Measurements from ENCODE around the gene ABCF1.

ABCF1 gene

DNA sequence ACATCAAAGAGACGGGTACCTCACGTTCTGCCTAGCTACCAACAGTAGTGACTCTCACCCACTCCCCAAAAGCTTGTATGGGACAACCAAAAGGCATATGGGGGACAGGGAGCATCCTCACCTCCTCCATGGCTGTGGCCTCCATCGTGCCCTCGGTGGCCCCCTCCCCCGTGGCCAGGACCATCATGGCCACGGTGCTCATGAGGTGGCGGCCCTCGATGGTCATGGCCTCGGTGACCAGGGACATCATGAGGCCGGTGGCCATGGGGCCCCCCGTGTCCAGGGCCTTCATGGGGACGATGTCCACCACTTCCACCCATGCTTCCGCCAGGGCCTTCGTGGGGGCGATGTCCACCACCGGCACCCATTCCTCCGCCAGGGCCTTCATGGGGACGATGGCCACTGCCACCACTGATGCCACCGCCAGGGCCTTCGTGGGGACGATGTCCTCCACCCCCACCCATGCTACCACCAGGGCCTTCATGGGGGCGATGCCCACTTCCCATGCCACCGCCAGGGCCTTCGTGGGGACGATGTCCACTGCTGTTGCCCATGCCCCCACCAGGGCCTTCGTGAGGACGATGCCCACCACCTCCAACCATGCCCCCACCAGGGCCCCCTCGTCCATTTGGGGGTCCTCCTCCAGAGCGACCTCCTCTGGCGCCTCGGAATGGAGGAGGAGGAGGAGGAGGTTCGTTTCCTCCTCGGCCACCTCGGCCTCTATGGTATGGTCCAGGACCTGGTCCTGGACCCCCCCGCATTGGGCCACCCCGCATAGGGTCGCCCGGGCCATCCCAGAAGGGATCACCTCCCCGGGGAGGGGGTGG is 30.8 kb downstream of the ABCF1 start:
- no peak for DNase-seq (ENCODE audit: low read depth)

DNA sequence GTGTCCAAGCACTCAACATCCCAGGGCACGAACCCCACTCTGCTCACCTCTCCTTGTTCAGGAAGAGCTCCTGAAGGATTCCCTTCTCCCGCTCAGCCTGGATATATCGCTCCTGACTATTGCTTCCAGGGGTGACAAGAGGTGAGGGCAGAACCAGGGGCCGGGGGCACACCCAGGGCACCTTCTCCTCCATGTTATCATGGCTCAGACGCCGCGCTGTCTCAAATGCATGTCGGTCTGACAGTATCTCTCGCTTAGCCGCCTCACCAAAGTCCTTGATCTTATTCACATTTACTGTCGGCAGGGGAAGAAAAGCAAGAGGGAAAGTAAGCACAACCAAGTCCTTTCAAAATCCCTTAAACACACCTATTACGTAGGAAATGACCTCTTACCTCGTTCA is 32.7 kb downstream of the ABCF1 start:
- no peak for DNase-seq (ENCODE audit: low read depth)

GRCh38 chr6:30610065-30610464 is 38.8 kb downstream of the ABCF1 start:
- no peak for DNase-seq (ENCODE audit: low read depth)

DNA sequence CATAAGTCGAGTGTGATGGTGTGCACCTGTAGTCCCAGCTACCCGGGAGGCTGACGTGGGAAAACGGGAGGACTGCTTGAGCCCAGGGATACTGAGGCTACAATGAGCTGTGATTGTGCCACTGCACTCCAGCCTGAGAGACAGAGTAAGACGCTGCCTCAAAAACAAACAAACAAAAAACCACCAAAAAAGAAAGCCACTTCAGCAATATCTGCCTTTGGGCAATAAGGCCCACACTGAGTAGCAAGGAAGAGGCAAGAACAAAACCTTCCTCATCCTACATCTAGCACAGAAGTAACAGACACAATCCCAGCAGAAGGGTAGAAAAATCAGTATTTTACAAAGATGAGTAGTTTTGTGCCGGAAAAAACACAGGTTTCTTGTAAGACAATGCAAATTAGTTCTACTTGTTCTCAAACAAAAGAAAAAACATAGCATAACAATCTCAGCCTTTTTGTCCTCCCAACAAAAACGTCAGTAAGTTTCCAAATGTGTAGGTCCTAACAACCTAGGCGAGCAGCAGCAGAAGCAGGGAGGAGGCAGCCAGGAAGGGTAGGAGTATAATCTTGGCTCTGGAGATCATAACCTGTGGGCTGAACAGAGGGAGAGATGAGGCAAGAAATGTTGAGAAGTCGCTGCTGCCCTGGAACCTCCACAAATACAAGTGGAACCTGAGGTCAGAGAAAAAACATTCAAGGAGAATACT is 40.1 kb downstream of the ABCF1 start:
- DNase-seq (ENCODE audit: low read depth) = no peak

DNA sequence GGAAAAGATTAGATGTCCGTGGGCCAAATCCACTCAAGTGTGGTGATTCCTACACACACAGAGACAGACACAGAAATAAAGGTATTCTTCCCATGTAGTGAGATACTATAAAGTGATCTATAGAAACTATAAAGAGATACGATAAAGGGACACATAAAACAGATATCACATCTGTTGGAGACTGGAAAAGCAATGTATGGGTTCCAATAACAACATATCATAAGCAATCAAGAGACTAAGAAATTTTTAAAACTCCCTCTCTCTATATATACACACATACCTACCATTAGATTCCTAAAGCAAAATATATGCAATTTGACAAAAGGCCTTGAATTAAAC is 40.6 kb downstream of the ABCF1 start:
- DNase-seq (ENCODE audit: low read depth) = no peak

DNA sequence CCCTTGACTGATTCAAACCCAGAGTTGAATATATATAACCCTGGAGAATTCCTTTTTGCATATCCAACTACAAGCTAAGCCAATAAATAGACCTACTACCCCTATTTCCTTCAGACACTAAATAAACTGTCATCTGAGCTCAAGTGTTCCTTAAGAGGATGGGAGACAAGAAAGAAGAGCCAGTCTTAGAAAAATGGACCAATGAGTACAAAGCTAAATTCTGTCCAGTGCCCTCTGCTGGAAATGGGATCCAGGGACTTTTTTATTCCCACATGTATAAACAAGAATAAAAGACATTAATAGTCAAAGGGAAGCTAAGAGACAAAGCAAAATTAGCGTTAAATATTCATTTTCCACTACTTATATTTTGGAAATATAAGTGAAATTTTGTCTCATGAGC is 41.0 kb downstream of the ABCF1 start:
- DNase-seq (ENCODE audit: low read depth) = peak; percentile 48

DNA sequence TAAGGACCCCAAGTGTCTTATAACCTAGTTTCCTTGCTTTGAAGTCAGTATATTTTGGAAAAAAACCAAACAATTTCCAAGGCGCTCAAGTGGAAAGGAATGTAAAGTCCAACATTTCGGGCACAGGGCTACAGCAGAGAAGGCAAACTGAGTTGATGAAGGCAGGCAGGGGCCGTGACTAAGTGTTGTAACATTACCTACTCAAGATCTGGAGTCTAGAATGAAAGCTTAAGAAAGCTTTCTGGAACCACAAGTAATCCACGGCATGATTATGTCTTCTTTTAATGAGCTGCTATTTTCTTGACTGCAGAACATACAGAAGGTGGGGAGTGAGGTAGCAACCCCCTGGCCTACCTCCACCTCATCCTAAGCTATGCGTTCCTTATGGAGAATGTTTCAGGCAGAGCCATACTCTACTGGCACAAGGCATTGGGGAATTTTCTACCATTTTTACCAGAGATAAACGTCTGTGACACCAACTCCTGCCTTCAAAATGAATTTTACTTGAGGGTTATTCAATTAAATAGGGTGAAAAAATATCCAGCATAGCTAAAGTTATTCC is 41.5 kb downstream of the ABCF1 start:
- DNase-seq (ENCODE audit: low read depth) = peak; percentile 77

DNA sequence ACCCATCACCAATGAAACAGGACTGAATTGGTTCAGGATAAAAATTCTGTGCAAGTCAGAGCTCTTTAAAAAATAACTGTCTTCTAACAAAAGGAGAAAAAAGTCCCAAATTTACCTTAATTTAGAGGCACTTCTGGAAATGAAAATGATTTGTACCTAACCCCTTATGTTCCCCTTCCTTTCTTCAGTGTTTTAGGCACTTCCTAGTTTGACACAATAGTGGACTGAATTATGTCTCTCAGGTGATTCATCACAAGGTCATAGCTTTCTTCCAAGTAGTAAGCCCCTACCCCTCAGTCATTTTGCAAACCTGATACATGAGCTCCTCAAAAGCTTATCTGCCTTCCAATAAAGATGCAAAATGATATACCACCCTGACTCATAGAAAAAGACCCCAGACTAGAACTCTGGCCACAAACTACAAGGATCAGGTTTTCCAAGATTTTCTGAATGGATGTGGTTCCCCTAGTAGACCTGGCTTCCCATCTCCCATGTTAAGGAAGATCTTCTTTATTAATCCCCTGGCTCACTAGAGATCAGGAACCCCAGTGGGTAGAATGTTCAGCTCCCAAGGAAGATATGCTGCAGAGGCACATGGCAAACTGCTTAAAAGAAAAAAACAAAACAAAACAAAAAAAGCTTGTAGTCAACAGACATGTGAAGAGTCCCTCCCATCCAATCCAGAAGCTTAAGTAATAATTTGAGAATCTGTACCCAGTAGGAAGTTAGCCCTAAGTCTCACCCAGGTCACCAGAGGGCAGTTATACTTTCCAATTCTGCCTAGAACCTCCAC is 42.2 kb downstream of the ABCF1 start:
- no peak for DNase-seq (ENCODE audit: low read depth)

GRCh38 chr6:30614044-30614842 is 43.0 kb downstream of the ABCF1 start:
- no peak for DNase-seq (ENCODE audit: low read depth)

- peak; percentile 98 for DNase-seq (ENCODE audit: low read depth)
Observed at GRCh38 chr6:30614843-30615218, 43.6 kb downstream of the ABCF1 start.

DNA sequence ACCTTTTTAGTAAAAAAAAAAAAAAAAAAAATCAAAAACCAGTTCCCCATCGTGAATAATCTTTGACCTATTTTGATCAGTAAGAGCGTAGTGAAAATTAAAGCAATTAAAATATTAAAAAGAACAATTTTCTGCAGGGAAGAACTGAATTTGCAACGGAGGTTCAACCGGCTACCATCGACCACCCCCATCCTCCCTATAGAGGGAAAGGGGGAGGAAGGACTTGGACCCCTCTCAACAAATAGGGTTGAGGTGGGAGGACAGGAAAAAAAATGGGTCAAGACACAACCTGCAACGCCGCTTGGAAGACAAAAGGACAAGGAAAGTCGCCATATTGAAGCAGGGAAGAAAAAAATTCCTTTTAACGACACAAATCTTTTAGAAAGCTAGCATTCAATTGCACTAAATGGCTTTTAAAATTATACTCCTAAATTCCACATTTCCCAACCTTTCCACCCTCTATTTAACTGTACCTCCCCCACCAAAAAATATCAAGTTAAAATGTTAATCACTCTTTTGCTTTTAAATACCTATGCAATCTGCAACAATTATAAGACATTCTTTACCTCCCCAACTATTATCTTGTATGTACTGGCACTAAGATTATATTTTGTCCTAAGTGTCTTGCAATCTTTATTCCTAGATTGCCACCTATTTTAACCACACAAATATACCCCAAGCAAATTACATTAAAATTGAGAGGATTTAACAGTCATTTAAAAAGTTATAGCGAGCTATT is 44.1 kb downstream of the ABCF1 start:
- peak; percentile 83 for DNase-seq (ENCODE audit: low read depth)

- peak; percentile 21 for DNase-seq (ENCODE audit: low read depth)
Observed at GRCh38 chr6:30615958-30616810, 44.9 kb downstream of the ABCF1 start.

DNA sequence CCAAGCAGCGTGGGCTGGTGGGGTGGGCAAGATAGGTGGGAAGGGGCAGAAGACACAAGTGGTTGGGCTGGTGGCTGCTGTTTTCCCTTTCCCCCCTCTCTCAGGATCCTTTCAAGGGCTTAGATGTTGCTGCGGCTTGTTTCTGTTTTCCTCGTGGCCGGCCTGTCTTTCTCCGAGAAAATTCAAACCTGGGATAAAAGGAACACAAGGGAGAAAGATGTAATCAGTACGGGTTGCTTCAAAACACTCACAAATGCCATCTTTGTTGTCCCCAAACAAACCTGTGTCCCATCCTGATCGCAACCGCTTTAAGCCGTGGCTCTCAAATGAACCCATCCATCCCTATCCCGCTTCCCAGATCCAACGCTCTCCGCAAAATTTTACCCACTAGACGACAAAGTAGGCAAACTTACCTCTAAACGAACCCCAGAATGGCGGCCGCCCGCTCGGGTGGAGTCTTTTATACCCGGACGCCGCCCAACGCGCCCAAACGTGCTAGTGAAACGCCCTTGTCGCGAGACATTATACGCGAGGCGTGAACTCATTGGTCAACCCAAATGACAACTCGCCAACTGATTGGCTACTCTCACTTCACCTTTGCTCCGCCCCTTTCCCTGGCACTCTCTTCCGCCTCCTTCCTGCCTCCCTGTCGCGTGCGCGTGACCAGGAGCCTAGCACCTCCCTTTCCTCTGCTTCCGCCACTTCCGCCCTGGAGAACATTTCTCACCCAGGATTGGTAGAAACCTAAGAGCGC is 45.7 kb downstream of the ABCF1 start, which contains the start of gene PPP1R10:
PPP1R10 (minus strand) TSS at position 433 of the 754 bp plus-strand sequence. CDS start 7,299 bp downstream, outside the sequence.
- DNase-seq (ENCODE audit: low read depth) = peak; percentile 100

DNA sequence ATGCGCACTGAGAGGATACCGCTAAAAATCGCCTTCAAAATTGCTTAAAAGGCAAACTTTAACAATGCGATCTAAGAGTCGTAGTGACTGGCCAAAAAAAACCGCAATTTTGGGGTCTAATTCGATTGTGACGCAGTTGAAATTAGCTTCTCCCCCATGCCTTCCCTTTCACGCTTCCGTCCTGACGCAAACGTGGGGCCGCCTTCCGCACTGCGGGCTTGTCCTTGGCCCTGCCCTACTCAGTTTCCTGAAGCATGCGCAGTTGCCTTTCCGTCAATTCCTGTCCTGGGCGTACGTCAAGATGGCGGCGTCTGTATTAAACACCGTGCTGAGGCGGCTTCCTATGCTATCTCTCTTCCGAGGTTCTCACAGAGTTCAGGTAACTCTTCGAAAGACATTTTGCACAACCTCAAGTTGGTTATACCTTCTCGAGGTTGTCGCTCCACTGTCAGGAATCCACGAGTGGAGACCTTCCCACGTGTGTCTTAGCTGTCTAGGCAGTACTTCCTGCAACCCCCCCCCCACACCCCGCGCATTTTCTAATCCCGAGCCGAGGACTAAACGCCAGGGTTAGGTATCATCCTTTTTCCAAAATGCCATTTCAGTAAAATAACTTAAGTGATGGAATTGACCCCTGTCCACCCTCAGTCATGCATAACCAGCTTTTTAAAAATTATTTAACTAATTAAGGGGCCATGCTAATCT is 46.5 kb downstream of the ABCF1 start, which contains the start of gene MRPS18B:
MRPS18B (plus strand) TSS at position 276 of the 705 bp plus-strand sequence; CDS start at position 302, 26 bp downstream.
- DNase-seq (ENCODE audit: low read depth) = peak; percentile 99

DNA sequence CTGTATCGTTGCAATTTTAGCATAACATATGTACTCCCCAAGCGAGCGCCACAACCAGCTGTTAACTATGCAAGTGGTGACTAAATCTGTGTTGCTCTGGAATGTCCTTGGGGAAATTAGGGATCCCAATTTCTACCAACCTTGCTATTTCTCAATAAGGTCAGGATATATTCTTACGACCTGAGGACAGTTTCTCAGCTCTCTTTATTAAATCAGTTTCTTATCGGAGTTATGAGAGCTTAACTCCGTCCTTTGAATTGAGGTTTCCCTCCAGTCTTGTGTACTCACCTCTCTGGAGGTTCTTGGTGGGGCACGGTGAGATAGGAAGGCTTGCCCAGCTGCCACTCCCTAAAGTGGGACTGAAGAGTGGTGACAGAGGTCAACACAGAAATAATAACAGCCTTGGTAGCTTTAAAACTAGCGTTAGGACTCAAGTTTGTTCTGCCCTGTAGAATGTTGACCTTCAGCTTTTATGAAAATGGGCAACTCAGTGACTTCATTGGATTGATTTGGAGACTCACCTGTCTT is 47.1 kb downstream of the ABCF1 start:
- no peak for DNase-seq (ENCODE audit: low read depth)

DNA sequence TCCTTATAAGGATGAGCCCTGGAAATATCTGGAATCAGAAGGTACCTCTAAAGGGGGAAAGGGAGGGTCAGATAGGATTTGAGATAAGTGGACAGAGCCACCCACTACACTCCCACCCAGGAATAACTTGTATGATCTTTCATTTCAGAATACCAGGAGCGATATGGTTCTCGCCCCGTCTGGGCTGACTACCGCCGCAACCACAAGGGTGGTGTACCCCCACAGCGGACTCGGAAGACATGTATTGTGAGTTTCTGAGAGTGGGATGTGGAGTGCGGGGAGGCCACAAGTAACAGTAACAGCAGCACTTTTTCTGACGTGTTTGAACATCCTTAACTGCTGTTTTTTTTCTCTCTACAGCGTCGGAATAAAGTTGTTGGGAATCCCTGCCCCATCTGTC is 48.3 kb downstream of the ABCF1 start:
- no peak for DNase-seq (ENCODE audit: low read depth)

DNA sequence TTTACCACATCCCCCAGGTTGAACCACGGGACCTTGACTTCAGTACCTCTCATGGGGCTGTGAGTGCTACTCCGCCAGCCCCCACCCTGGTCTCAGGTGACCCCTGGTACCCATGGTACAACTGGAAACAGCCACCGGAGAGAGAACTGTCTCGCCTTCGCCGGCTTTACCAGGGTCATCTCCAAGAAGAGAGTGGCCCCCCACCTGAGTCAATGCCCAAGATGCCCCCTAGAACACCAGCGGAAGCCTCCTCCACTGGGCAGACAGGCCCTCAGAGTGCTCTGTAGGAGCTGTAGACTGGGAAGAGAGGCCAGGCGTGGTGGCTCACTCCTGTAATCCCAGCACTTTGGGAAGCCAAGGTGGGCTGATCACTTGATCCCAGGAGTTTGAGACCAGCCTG is 54.3 kb downstream of the ABCF1 start:
- no peak for DNase-seq (ENCODE audit: low read depth)
